Nephron (organoid): ENCODE data around the gene SLC2A9.

Experiments used
- H3K27ac Mint-ChIP-seq, 3 experiments: 2 replicates each; pipeline ENCODE4 v1.8.0; 2020; ENCODE audit warnings: mixed read lengths in 3 of 3, mild to moderate bottlenecking in 2 of 3, moderate library complexity in 1 of 3
- H3K27me3 Mint-ChIP-seq: 2 replicates; pipeline ENCODE4 v1.8.0; 2021; ENCODE audit warnings: low read depth, mild to moderate bottlenecking, moderate library complexity, mixed read lengths
- H3K36me3 Mint-ChIP-seq: 2 replicates; pipeline ENCODE4 v1.8.0; 2020; ENCODE audit warnings: low read depth, mixed read lengths
- H3K4me1 Mint-ChIP-seq: 2 replicates; pipeline ENCODE4 v1.8.0; 2020; ENCODE audit warnings: mixed read lengths
- H3K4me3 Mint-ChIP-seq, 3 experiments: 2 replicates each; pipeline ENCODE4 v1.8.0; 2020; ENCODE audit warnings: mild to moderate bottlenecking in 3 of 3, mixed read lengths in 3 of 3, moderate library complexity in 2 of 3
- H3K9me3 Mint-ChIP-seq: 2 replicates; pipeline ENCODE4 v1.8.0; 2020; ENCODE audit warnings: mixed read lengths
- TF ChIP-seq, protein P1 (sequence below), 3 experiments: fragments of 200-600 bp; sonication (generic); IDR thresholded peaks; one replicate each; pipeline ENCODE4 v1.5.0; 2021; ENCODE audit warnings: antibody characterized with exemption in 3 of 3; ENCODE audit not compliant: unreplicated experiment in 3 of 3

SLC2A9 gene

GRCh38 chr4:9782136-9782436 is 239.2 kb downstream of the SLC2A9 start:
- Mint-ChIP-seq H3K27ac (no peak overlapping the region), H3K9me3 (peaks cover 3% of the 10 kb centered on the region), H3K4me1 (no peaks in the 10 kb centered on the region), H3K36me3 (no peaks in the 10 kb centered on the region), H3K27me3 (peaks cover 94% of the 10 kb centered on the region), H3K4me3 (peak overlapping the region in 2 of 3 experiments; percentile 16 to 33)
- TF ChIP-seq, protein P1, sequence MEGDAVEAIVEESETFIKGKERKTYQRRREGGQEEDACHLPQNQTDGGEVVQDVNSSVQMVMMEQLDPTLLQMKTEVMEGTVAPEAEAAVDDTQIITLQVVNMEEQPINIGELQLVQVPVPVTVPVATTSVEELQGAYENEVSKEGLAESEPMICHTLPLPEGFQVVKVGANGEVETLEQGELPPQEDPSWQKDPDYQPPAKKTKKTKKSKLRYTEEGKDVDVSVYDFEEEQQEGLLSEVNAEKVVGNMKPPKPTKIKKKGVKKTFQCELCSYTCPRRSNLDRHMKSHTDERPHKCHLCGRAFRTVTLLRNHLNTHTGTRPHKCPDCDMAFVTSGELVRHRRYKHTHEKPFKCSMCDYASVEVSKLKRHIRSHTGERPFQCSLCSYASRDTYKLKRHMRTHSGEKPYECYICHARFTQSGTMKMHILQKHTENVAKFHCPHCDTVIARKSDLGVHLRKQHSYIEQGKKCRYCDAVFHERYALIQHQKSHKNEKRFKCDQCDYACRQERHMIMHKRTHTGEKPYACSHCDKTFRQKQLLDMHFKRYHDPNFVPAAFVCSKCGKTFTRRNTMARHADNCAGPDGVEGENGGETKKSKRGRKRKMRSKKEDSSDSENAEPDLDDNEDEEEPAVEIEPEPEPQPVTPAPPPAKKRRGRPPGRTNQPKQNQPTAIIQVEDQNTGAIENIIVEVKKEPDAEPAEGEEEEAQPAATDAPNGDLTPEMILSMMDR (IDR thresholded peaks at IDR 0.05; ENCODE audit: unreplicated experiment in 3 of 3): no peak

- Mint-ChIP-seq H3K27me3 (peaks cover 94% of the 10 kb centered on the region), H3K4me1 (no peaks in the 10 kb centered on the region), H3K9me3 (peaks cover 3% of the 10 kb centered on the region), H3K4me3 (peak within 1 kb of the TSS; percentile 65 to 78 (median 73)), H3K27ac (no peak within 1 kb of the TSS), H3K36me3 (no peaks in the 10 kb centered on the region)
- TF ChIP-seq, protein P1 (IDR thresholded peaks at IDR 0.05; ENCODE audit: unreplicated experiment in 3 of 3): no peak
Measured at GRCh38 chr4:9781343-9782135, 239.8 kb downstream of the SLC2A9 start, which contains the start of gene DRD5. DRD5 (plus strand) TSS chr4:9781634; CDS start chr4:9782030, 396 bp downstream.
